Measurements from ENCODE around the gene BBLN.
"Not testable (repeated sequence)": the region's sequence is repeated elsewhere in the genome, so short reads cannot be mapped to it uniquely, and the experiment has no call there.

DNA sequence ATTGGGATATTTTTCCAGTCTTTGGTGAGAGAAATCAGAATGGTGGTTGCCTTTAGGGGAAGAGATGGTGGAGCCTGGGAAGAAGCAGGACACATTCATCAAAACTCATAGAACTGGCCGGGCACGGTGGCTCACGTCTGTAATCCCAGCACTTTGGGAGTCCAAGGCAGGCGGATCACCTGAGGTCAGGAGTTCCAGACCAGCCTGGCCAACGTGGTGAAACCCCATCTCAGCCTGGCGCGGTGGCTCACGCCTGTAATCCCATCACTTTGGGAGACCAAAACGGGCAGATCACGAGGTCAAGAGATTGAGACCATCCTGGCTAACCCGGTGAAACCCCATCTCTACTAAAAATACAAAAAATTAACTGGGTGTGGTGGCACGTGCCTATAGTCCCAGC is 48.3 kb upstream of the BBLN start:
- TF ChIP-seq, protein P1, sequence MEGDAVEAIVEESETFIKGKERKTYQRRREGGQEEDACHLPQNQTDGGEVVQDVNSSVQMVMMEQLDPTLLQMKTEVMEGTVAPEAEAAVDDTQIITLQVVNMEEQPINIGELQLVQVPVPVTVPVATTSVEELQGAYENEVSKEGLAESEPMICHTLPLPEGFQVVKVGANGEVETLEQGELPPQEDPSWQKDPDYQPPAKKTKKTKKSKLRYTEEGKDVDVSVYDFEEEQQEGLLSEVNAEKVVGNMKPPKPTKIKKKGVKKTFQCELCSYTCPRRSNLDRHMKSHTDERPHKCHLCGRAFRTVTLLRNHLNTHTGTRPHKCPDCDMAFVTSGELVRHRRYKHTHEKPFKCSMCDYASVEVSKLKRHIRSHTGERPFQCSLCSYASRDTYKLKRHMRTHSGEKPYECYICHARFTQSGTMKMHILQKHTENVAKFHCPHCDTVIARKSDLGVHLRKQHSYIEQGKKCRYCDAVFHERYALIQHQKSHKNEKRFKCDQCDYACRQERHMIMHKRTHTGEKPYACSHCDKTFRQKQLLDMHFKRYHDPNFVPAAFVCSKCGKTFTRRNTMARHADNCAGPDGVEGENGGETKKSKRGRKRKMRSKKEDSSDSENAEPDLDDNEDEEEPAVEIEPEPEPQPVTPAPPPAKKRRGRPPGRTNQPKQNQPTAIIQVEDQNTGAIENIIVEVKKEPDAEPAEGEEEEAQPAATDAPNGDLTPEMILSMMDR (conservative IDR thresholded peaks at IDR 0.05 in 1 of 2, IDR thresholded peaks at IDR 0.05 in 1 of 2; ENCODE audit: extremely low read depth in 1 of 2, insufficient read depth in 1 of 2, low read depth in 1 of 2, low read length in 2 of 2), result not testable (repeated sequence)
- TF ChIP-seq EZH2 (IDR thresholded peaks at IDR 0.05; ENCODE audit: borderline replicate concordance, low read length), result not testable (repeated sequence)
